ENCODE data around the gene ANKLE1.
A peak's percentile ranks its signal among the peaks of the same experiment; 100 is the strongest.

ANKLE1 gene

DNA sequence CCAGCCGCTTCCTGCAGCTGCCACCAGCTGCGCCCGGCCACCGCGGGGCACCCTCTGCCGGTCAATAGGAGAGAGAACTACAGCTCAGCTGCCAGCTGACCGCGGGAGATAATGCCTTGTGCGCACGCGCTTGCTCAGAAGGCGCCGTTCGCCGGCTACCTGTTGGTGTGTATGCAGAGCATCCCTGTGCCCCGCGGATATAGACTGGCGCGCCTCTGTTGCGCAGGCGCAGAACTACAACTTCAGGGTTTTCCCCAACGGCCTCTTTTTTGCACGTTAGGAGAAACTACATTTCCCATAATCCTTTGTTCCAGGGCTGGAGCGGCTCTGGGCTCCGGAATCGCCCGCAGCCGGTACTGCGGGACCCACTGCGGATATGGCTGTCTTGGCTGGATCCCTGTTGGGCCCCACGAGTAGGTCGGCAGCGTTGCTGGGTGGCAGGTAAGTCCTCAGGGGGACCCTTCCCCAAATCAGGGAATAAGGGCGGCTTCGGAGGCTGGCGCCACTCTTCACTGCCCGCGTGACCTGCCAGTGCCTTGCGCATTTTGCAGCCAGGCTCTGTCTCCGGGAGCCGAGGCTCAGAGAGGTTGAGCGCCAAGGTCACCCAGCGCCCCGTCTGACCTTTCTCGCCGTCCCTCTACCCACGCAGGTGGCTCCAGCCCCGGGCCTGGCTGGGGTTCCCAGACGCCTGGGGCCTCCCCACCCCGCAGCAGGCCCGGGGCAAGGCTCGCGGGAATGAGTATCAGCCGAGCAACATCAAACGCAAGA lies 24.0 kb downstream of the ANKLE1 start, which contains the start of gene MRPL34:
Gene MRPL34, plus strand, starts transcription at position 356 of the 768 bp plus-strand sequence. Its CDS starts 21 bp downstream, at position 377.
- peak; percentile 89 to 92 for DNase-seq (ENCODE audit: low read depth in 2 of 2)

DNA sequence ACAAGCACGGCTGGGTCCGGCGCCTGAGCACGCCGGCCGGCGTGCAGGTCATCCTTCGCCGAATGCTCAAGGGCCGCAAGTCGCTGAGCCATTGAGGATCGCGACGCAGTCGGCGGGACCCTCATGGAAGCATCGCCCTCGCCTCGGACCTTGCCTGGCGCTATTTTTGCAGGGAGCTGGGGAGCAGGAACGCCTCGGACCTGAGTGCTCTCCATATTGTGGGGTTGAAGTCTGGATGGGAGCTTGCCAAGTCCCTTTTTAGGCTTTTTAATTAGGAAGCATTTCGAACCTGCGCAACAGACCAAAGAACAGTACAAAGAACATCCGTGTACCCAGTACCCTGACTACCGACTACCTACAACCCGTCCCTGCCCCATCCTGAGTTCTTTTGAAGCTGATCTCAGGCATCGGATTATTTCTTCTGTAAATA lies 24.6 kb downstream of the ANKLE1 start:
- DNase-seq (ENCODE audit: low read depth in 2 of 2), result no peak

DNA sequence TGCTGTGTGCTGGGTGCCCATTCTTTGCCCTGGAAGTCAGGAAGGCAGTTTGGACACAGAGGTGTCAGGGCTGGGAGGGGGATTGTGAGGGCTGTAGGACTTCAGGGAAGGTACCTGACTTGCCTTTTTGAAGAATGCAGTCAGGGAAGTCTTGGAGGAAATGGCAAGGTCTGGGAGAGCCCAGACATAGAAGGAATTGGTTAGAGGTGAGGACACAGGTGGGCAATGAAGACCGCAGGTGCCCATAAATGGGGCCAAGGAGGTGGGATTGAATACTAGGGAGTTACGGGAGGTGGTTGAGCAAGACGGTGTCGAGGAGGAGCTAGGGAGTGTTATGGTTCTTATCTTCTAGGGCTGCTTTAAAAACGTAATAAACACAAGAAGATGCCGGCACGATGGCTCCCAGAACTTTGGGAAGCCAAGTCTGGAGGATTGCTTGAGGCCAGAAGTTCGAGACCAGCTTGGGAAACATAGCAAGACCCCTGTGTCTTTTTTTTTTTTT lies 26.2 kb downstream of the ANKLE1 start:
- DNase-seq (ENCODE audit: low read depth in 2 of 2), result no peak

DNA sequence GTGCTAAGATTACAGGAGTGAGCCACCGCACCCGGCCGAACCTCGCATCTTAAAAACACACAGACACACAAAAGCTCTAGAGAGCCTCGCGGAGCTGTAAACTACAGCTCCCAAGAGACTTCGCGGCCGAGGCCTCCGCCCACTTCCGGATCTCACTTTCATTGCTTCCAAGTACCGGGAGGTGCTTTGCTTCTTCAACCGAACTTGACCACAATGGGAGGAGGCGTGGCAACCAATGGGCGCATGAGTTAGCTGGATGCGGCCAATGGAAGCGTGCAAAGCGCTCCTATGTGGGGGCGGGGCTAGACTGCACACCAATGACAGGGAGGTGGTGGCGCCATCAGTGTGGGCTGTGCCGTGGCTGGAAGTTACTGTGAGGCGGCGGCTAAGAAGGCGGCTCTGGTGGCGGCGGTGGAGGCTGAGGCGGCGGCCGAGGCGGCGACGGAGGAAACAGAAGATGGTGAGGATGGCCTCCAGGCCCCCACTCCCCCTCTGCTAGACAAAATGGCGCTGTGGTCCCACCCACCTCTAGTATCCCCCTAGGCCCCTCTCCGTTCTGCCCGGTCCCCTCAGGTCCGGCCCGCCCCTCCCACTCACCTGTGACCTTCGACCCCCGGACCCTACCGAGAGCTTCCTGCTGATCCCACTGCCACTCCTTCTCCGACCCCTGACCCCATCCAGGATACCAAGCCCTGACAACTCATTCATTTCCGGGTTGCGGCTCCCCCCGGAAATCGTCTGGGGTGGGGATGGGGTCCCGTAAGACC lies 27.7 kb downstream of the ANKLE1 start, which contains the start of gene DDA1:
Gene DDA1, plus strand, starts transcription at position 366 of the 767 bp plus-strand sequence. Its CDS starts 92 bp downstream, at position 458.
- peak; percentile 97 to 99 for DNase-seq (ENCODE audit: low read depth in 2 of 2)

DNA sequence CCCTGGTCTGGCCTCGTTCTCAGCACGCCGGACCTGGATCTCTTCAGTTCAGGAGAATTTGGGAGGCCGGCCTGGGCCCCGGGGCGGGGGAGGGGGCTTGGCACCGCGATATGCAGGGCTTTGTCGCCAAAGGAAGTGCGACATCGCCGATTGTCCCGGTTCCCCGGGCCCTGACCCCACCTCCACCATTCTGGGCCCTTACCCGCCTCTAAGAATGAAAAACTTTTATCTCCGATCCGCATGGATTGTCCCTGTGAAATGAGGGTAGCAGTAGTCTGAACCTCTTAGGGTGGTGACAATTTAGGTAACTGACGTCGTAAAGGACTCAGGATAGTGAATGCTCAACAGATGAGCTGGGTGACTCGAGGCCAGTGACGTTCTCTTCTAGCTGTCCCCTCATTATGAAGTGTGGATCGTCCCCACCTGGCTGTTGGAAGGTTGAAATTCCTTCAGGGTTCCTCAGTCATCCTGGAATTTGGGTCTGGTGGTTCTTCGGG lies 28.3 kb downstream of the ANKLE1 start:
- DNase-seq (ENCODE audit: low read depth in 2 of 2), result no peak

DNA sequence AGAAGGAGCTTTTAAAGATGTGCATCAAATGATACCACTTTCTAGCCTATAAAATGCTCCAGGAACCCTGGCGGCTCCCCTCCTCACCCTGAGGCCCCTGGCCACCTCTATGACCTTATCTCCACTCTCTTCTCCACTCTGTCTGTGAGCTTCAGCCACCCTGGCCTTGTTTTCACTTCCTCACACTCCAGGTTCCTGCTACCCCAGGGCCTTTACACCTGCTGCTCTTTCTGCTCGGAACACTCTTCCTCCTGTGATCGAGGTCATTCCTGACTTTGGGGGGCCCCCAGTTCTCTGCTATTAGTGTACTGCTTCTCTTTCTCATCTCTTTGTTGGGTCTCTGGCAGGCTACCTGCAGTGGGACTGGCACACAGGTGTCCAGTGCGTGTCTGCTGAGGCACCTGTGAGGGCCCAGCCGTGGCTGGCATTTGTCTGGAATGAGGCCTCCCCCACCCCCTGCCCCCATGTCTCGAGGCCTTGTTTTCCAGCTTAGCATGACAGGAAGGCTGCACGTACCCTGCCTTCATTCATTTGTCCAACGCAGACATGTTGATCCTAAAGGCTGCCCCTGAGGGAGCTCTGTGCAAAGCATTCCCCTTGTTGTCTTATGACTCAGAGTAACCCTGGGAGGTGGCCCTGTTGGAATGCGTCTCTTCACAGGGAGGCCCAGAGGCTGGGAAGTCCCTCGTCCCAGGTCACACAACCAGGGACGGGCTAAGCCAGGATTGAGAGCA lies 29.9 kb downstream of the ANKLE1 start:
- no peak for DNase-seq (ENCODE audit: low read depth in 2 of 2)

DNA sequence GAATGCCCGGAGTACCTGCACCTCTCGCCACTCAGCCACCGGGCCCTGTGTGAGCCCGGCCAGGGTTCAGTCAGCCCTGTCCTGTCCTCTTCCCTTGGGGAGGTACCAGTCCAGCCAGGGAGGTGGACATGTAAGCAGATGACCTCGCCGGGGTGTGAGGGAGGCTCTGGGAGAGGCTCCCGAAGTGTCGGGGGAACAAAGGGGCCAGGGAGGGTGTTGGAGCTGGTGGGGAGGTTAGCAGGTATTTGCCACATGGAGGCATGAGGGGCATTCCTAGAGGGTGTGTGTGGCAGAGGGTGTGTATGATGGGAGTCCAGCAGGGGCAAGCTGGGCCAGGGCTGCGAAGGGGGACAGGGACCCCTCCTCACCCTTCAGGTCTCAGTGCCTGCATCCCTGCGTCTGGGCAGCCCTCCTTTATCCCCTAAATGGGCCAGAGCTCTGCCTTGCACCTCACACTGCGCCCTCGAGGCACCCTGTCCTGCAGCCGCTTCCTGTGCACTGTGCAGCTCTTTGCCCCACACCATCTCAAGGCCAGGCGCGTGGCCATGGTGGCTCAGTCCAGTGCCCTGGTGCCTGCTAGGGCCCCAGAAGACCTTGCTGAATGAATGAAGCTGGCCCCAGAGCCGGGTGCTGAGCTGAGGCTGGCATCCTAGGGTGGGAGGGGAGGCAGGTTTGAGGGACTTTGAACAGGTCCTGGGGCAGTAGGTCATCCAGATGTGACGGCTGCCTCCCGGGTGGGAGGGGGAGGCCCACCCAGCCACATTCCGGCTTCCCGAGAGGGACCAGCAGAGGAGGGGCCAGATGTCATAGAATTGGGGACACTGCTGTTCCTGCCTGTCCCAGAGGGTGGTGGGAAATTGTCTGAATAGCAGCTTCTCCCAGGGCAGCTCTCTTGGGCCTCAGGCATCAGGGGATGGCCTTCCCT lies 30.8 kb downstream of the ANKLE1 start:
- no peak for DNase-seq (ENCODE audit: low read depth in 2 of 2)

DNA sequence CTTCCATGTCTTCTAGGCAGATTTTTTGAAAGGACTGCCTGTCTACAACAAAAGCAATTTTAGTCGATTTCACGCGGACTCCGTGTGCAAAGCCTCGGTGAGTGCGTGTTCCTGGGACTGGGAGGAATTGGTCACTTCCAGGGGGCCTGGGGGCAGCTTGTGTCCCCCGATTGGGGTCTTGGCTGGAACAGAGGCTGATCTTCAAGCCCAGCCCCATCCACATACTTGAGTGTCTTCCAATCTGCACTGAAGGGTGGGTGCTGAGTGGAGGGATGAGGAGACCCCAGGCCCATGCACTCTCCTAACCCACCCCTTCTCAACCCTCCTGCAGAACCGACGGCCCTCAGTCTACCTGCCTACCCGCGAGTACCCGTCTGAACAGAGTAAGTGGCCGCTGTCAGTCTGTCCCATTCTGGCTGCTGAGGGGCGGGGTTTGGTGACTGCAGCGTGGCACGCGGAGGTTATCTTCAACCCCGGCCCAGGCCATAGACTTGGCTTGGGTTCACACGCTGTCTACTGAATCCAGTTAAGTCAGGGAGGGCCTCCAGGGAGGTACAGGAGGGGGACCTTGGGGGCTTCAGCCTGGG lies 32.4 kb downstream of the ANKLE1 start:
- no peak for DNase-seq (ENCODE audit: low read depth in 2 of 2)

DNA sequence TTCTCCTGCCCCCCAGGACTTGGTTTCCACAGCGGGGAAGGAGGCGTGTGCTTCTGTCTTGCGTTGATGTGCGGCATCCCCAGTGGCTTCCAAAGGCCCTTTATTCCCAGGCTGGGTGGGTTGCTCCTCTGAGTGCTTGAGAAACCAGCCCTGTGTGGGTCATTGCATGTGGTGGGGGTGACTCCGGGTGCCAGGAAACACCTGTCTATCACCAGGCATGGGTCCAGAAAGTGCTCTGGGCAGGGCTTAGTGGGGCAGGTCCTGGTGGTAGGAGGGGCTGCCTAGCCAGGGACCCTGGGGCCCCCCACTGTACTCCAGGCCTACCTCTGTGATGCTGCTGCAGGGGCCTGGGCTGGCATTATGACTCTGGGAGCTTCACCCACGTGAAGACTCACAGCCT lies 37.3 kb downstream of the ANKLE1 start:
- no peak for DNase-seq (ENCODE audit: low read depth in 2 of 2)

DNA sequence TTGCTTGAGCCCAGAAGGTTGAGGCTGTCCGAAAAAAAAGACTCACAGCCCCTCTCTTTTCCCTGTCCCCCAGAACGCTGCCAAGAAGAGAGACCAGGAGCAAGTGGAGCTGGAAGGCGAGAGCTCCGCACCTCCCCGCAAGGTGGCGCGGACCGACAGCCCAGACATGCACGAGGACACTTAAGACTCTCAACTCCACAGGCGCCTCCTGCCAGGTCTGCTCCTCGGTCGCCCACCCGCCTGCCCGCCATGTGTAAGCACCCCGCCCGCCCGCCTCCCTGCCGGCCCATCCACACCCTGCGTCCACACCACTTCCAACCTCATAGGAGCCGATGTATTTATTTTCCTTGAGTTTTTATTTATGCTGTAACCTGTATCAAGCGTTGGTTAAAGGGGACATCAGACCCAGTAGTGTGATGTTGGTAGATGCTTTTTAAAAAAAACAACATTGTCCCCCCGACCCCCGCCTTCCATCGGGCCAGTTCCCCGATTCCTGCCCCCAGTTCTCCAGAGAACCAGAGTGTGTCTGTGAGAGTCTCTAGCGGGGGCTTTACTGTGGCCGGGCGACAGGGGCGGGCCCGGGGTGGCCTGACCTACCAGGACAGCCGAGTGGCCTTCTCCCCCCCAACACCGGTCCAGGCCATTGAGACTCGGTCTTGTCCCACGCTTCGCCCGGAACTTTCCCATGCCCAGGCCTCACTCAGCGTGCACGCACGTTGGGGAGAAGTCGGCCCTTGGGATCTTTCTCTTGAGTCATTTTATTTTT lies 38.0 kb downstream of the ANKLE1 start:
- DNase-seq (ENCODE audit: low read depth in 2 of 2), result no peak

DNA sequence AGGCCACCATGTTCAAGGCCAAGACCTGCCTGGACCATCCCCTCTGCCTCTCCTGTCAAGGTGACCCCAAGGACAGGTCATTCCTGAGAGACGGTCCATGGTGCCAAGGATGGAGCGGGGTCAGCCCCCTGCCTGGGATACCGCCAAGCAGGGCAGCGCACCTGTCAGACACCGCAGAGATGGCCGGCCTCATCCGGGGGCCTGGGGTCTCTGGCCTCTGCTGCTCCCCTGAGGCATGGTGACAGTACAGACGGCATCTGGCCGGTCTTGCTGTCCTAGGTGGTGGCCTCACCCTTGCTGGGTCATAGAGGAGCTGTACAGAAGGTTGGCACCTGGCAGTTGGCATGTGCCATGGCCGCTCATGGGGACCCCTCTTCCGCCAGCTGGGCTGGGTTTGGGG lies 38.7 kb downstream of the ANKLE1 start:
- DNase-seq (ENCODE audit: low read depth in 2 of 2), result no peak

DNA sequence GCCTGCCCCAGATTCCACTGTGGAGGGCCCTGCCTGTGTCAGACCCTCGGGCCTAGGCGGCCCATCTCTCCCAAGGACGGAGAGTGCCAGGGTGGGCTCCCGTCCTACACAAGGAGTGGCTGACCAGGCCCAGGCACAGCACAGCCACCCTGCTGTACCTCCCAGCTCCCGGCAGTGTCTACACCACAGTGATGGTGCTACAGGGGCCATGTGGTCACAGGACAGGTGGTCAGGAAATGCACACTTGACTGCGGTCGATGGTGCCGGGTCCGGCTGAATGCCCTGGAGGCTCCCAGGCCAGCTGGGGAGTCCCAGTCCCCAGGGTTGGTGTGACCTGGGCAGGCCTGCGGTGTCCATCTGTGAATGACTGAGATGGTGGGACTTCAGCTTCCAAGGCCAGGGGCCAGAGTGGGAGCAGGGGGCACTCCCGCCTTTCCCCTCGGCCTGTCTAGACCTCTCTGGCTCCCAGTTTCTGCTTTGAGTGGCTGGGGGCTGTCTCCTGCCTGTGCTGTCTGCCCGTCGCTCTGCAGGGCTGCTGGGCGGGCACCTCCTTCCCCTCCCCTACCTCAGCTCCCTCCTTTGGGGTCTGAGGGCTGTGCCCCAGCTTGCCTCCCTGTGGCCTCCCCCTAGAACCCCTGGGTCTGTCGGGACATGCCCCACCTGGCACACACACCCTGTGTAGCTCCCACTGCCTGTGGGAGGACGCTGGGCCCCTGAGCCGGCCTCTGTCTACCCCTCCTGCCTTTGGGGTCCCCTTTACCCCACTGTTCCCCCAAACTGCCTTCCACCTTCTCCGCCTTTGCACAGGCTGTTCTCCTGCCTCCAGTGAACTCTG lies 40.2 kb downstream of the ANKLE1 start:
- DNase-seq (ENCODE audit: low read depth in 2 of 2), result no peak

DNA sequence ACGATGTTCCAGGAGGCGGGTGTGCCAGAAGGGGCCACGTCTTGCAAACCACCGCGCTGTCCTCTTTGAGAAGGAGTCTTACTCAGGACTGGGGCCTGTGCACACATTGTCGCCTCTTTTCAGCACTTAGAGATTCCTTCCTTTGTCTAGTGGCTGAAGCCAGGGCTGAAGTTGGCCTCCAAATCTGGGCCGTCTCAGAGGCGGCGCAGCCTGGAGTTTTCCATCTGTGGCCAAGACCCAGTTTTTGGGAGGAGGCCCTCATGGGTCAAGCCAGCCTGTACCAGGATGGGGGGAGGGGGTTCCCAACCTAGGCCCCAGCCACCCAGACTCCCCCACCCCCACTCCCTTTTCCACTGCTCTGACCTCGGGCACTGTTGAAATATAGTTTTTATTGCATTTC lies 41.2 kb downstream of the ANKLE1 start:
- DNase-seq (ENCODE audit: low read depth in 2 of 2), result no peak

DNA sequence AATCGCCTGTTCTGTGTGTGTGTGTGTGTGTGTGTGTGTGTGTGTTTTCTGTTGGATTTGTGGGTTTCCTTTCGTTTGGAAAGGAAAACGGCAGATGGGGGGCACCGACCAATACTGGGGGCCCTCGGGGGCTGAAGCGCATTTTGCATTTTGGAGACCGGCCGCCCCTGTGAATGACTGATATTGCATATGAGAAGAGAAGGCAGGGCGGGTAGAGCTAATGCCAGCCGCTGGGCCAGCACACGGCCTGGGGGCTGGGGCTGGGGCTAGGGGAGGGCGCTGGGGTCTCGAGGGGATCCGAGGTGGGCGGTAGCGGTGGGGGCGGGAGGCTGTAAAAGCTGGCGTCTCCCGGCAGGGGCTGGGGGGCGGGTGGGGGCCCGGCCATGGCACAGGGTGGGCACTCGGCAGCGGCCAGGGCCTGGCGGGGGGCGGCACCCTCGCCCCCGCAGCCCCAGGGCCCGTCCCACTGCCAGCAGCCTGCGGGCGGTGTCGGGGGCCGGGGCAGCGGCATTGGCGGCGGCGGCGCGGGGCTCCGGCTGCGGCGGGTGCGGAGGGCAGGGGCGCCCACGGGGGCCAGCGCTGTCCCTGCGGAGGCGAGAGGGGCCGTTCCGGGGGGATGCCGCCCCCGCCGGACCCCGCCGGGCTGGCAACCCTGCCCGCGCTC lies 41.7 kb downstream of the ANKLE1 start:
- DNase-seq (ENCODE audit: low read depth in 2 of 2), result no peak

DNA sequence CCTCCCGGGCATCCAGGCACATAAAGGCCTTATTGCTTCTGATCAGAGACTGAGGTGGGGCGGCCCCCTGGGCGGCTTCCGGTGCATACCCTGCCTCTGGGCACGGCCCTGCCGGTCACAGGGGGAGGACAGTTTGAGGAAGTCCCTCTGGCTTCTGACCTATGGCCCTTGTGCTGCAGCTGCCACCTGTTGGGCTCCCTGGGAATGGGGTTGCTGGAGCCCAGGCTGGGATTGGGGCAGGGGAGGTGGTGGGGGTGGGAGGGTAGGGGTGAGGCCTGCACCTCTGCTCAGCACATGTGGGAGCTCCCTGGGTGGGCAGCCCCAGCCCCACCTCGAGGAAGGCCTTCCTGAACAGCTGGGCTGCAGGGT lies 42.2 kb downstream of the ANKLE1 start:
- DNase-seq (ENCODE audit: low read depth in 2 of 2), result no peak

DNA sequence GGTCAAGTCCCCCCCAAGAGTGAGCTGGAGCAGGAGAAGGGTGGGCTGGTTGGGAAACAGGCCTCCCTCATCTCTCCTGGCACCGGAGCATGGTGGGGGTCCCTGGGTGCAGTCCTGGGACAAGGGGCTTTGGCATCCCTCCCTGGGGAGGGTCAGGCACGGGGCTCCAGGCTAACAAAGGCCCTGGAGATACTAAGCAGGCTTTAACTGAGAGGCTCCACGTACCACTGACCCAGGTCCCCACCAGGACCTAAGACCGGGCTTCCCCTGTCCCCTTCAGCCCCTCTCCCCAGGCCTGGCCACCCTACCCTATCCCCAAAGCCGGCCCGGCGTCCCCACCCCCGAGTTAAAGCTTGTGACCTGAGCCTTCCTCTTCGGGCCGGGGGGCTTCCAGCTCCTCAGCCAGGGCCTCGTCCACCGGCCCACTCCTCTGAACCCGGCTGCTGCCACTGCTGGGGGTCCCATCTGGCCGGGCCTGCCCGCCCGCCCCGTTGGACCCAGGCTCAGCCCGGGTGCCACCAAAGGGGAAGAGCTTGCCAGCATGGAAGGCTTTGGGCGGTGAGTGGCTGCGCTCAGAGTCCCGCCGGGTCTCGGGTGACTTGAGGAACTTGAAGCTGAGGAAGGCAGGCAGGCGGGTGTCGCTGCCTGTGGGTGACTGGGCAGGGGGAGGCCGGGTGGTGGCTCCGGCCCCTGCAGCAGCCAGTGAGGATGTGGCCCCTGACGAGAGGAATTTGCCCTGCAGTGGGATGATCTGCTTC lies 42.8 kb downstream of the ANKLE1 start:
- DNase-seq (ENCODE audit: low read depth in 2 of 2), result no peak

DNA sequence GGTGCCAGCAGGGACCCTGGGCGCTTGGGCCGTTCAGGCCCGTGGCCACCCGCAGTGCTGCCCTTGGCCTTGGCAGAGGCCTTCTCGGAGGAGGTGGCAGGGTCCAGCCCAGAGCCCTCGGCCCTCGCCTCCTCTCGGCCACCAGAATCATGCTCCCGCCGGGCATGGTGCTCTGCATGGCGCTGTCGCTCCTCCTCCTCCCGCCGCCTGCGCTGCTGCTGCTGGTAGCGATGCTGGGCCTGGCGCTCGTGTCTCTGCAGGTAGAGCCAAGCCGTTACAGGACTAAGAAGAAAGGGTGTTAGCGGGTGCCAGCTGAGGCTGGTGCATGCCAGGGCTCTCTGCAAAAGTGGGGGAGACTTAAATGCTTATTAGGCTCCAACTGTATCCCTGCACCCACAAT lies 43.4 kb downstream of the ANKLE1 start:
- DNase-seq (ENCODE audit: low read depth in 2 of 2), result no peak

Measured in stimulated activated CD4-positive, alpha-beta T cell treated with anti-CD3 and anti-CD28 coated beads, Interleukin-12 subunit alpha, Interleukin-12 subunit beta, amount 100 ng/mL, for 24 hours (primary cell).